Gastrocnemius medialis (tissue), 4 donors: ENCODE data around the gene AFF3. TPM values are rescaled to one million over a fixed set of nuclear protein-coding genes. Genes with fewer than 3 reads are reported as not detected.

Experiments
- ATAC-seq, 2 donors: fragments of 150-250 bp; one replicate each; pipeline ENCODE4 v1.9.1; 2016
- DNase-seq, 2 donors: peaks; one replicate each; pipeline ENCODE4 v3.0.0-alpha.2; 2019
- H3K27ac ChIP-seq, 4 donors: fragments of 200-600 bp; sonication (generic); 1 replicate in 1 of 4; 2 replicates in 3 of 4; pipeline ENCODE4 v1.5.1; 2016 to 2018; ENCODE audit warnings: mild to moderate bottlenecking in 2 of 4, moderate library complexity in 1 of 4
- H3K27me3 ChIP-seq, 3 donors: fragments of 200-600 bp; sonication (generic) in 2 of 3; 1 replicate in 1 of 3; 2 replicates in 2 of 3; pipeline versions ENCODE4 v1.5.1 to v1.6.0; 2016 to 2019; ENCODE audit warnings: mild to moderate bottlenecking in 1 of 3, moderate library complexity in 1 of 3
- H3K36me3 ChIP-seq, 2 donors: fragments of 200-600 bp; sonication (generic) in 1 of 2; one replicate each; pipeline ENCODE4 v1.5.1; 2017 to 2018
- H3K4me1 ChIP-seq, 2 donors: fragments of 200-600 bp; sonication (generic) in 1 of 2; one replicate each; pipeline ENCODE4 v1.5.1; 2016 to 2017; ENCODE audit warnings: mild to moderate bottlenecking in 2 of 2
- H3K4me3 ChIP-seq, 4 donors: fragments of 200-600 bp; sonication (generic) in 3 of 4; 1 replicate in 1 of 4; 2 replicates in 3 of 4; pipeline ENCODE4 v1.5.1; 2016 to 2019; ENCODE audit warnings: mild to moderate bottlenecking in 2 of 4
- H3K9me3 ChIP-seq, 3 donors: fragments of 200-600 bp; sonication (generic) in 2 of 3; 1 replicate in 1 of 3; 2 replicates in 2 of 3; pipeline ENCODE4 v1.5.1; 2016 to 2019
- POLR2A ChIP-seq, 2 donors: fragments of 450-650 bp; IDR thresholded peaks; one replicate each; pipeline ENCODE4 v1.6.1; 2017; ENCODE audit warnings: antibody characterized with exemption in 2 of 2, mild to moderate bottlenecking in 2 of 2, moderate library complexity in 2 of 2
- in situ Hi-C, 4 donors: fragments of 200-750 bp; cut with MboI; loops; one replicate each; pipeline versions ENCODE4 v1.15.0 to v1.8.0; 2017; ENCODE audit warnings: low sequenced_read_pairs in 4 of 4
- intact Hi-C: fragments of 100-400 bp; cut with DNase I; formaldehyde crosslinking; loops from one replicate; pipeline ENCODE4 v1.15.1; 2023; ENCODE audit warnings: low total_unique reads
- total RNA-seq, 4 donors: library from RNA; depleted of rRNA; stranded (reverse); fragments of >200 nt; gene quantifications; one replicate each; pipeline versions ENCODE4 v1.1.0 to v1.2.3, GENCODE V29; 2016
- TF ChIP-seq, protein P1 (sequence below), 5 experiments: fragments of 450-650 bp in 3 of 5; fragments of 200-600 bp in 2 of 5; sonication (generic) in 2 of 5; IDR thresholded peaks in 4 of 5; conservative IDR thresholded peaks in 1 of 5; 1 replicate in 4 of 5; 2 replicates in 1 of 5; pipeline ENCODE4 v1.5.1; 2016 to 2019; ENCODE audit warnings: antibody characterized with exemption in 5 of 5, mild to moderate bottlenecking in 3 of 5, moderate library complexity in 3 of 5

AFF3 gene
- total RNA-seq, 4 donors from 2014 or later = 0.22 to 0.55 (median 0.47) TPM

DNA sequence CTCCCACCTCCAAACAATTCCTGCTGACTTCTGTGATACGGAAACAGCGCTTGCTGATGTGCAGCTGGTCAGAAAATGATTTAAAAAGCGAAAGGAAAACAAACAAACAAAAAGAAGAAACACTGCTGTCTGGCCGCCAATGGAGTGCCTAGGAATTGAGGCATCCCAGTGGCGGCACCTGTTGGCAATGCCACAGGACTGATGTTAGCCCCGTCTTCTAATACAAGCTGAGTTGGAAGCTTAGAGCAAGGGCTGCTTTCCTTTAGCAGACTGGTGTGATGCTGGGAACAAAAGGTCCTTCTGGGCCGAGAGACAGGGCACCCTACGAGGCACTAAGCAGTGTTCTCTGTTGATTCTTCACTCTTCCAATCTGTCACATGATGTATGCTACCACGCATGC, 489.0 kb downstream of the AFF3 start:
- DNase-seq = no peak
- Histone ChIP-seq H3K9me3 (no peaks in the 10 kb centered on the region), H3K27me3 (no peaks in the 10 kb centered on the region), H3K4me1 (peaks cover 0 to 5% of the 10 kb centered on the region in 2 donors), H3K36me3 (no peaks in the 10 kb centered on the region), H3K4me3 (no peak overlapping the region), H3K27ac (no peak overlapping the region)
- in situ Hi-C loops (no loop called here), intact Hi-C loops (no loop called here)
- no peak for TF ChIP-seq POLR2A (IDR thresholded peaks at IDR 0.05)
- TF ChIP-seq, protein P1, sequence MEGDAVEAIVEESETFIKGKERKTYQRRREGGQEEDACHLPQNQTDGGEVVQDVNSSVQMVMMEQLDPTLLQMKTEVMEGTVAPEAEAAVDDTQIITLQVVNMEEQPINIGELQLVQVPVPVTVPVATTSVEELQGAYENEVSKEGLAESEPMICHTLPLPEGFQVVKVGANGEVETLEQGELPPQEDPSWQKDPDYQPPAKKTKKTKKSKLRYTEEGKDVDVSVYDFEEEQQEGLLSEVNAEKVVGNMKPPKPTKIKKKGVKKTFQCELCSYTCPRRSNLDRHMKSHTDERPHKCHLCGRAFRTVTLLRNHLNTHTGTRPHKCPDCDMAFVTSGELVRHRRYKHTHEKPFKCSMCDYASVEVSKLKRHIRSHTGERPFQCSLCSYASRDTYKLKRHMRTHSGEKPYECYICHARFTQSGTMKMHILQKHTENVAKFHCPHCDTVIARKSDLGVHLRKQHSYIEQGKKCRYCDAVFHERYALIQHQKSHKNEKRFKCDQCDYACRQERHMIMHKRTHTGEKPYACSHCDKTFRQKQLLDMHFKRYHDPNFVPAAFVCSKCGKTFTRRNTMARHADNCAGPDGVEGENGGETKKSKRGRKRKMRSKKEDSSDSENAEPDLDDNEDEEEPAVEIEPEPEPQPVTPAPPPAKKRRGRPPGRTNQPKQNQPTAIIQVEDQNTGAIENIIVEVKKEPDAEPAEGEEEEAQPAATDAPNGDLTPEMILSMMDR (IDR thresholded peaks at IDR 0.05 in 4 of 5, conservative IDR thresholded peaks at IDR 0.05 in 1 of 5) = no peak
- ATAC-seq = no peak

DNA sequence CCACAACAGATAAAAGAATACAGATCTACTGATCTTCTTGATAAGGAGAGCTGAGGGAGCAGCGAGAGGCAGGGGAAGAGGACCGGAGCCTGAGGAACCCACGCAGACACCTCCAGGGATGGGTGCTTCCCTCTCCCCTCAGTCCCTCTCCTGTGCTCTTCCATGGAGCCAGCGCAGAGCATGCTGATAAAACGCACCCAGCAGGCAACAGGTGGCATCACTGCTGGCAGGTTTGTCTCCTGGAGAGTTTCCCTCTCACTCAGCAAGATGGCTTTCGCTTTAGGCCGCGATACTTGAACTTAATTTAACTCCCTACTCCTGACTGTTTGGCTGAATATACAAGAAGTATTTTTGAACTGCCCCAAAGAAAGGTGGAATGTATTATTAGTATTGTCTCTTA, 489.5 kb downstream of the AFF3 start:
- Histone ChIP-seq H3K36me3 (no peaks in the 10 kb centered on the region), H3K27ac (no peak overlapping the region), H3K4me3 (no peak overlapping the region), H3K4me1 (peaks cover 0 to 5% of the 10 kb centered on the region in 2 donors), H3K9me3 (no peaks in the 10 kb centered on the region), H3K27me3 (no peaks in the 10 kb centered on the region)
- DNase-seq (no peak), ATAC-seq (no peak)
- in situ Hi-C loops = no loop called here
- TF ChIP-seq, protein P1 (IDR thresholded peaks at IDR 0.05 in 4 of 5, conservative IDR thresholded peaks at IDR 0.05 in 1 of 5) = no peak
- TF ChIP-seq POLR2A (IDR thresholded peaks at IDR 0.05) = no peak
- intact Hi-C loops = no loop called here

DNA sequence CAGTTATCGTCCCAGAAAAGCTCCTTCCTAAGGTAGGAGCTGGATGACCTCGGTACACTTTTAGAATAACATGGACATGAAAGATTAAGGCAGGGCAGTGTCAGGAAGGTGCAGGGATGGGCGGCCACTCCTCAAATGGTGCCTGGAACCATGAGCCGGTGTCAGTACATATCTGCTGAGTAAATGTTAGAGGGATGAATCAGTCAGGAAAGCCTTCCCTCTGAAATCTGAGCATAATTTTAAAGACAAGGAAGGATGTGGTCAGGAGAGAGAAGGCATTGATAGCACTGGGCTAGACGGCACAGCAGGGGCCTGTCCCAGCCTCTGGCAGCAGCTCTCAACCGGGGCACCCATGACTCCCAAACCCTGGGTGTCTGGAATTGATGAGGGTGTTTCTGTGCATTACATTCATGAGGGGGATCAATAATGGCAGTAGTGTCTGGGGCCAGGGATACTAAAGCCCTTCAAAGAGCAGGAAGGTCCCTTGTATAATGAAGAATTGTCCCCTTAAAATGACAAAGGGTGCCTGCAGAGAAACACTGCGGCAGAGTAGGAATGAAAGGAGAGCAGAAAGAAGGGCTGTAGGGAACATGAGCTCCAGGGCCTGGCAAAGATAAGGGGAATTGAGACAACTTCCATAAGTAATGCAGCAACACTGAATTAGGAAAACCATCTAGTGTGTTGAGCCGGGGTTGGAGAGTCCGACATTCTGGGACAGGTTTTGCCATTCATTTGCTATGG, 490.3 kb downstream of the AFF3 start:
- in situ Hi-C loops = no loop called here
- Histone ChIP-seq H3K4me3 (no peak overlapping the region), H3K27ac (no peak overlapping the region), H3K4me1 (peaks cover 0 to 3% of the 10 kb centered on the region in 2 donors), H3K36me3 (no peaks in the 10 kb centered on the region), H3K27me3 (no peaks in the 10 kb centered on the region), H3K9me3 (no peaks in the 10 kb centered on the region)
- intact Hi-C loops = no loop called here
- DNase-seq = no peak
- ATAC-seq = no peak
- TF ChIP-seq, protein P1 (IDR thresholded peaks at IDR 0.05 in 4 of 5, conservative IDR thresholded peaks at IDR 0.05 in 1 of 5) = no peak
- no peak for TF ChIP-seq POLR2A (IDR thresholded peaks at IDR 0.05)

DNA sequence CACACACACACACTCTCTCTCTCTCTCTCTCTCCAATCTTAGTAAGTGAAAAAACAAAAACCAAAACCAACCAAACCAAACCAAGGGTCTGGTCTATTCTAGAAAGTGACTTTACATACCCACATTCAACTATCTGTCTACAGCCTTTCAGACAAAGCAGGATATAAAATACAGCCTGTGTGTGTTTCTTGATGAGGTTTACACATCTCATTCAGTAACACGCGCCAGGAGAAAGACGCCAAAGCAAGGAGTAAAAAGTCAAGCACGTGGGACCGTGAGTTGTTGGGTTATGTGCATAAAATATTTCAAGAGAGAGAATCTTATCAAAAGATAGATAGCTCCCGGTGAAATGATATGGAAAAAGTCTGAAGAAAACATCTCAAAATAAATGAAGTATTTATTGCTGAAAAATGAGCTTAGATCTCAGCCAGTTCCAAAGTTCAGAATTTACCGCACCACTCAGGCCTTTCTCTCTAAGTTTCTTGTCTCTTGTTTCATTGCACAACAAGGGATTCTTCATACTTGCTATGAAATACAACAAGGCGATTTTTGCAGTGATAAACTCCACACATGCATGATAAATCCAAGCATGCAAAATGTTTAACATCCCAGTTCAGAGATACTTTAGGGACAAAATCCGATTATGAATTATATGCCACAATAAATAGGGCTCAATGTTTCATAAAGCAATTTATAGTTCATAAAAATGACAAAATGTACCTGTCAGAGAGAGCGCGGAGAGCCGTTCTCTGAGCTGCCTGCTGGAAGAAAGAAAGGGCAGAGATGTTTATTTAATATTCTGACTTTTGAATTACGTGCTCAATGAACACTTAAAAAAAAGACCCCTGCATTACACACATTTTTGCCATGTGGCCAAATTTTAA, 493.2 kb downstream of the AFF3 start:
- in situ Hi-C loops (no loop called here), intact Hi-C loops (no loop called here)
- Histone ChIP-seq H3K4me1 (peaks cover 3 to 9% of the 10 kb centered on the region in 2 donors), H3K27me3 (no peaks in the 10 kb centered on the region), H3K36me3 (no peaks in the 10 kb centered on the region), H3K4me3 (no peak overlapping the region), H3K9me3 (no peaks in the 10 kb centered on the region), H3K27ac (no peak overlapping the region)
- TF ChIP-seq, protein P1 (IDR thresholded peaks at IDR 0.05 in 4 of 5, conservative IDR thresholded peaks at IDR 0.05 in 1 of 5) = no peak
- TF ChIP-seq POLR2A (IDR thresholded peaks at IDR 0.05) = no peak
- ATAC-seq = no peak
- no peak for DNase-seq
